PC-3 (cell line): ENCODE data around the gene CAPZB.

ENCODE experiments used
- CTCF ChIP-seq: fragments of 300-600 bp; sonication (generic); conservative IDR thresholded peaks from 2 replicates; pipeline ENCODE4 v1.5.1; 2017; ENCODE audit warnings: antibody characterized with exemption, low read depth, mild to moderate bottlenecking, low read length
- EZH2 ChIP-seq: fragments of 300-600 bp; sonication (generic); IDR thresholded peaks from one replicate; pipeline ENCODE4 v1.6.1; 2017; ENCODE audit warnings: antibody characterized with exemption, mild to moderate bottlenecking, low read length; ENCODE audit not compliant: unreplicated experiment
- EZH2phosphoT487 ChIP-seq: fragments of 300-600 bp; sonication (generic); IDR thresholded peaks from 2 replicates; pipeline ENCODE4 v1.6.1; 2018; ENCODE audit warnings: mild to moderate bottlenecking, antibody characterized with exemption, low read length, borderline replicate concordance

- TF ChIP-seq EZH2 (no peak), CTCF (0 out of 2 replicates have a peak, but pooled peaks have one; percentile 24), EZH2phosphoT487 (no peak)
These were observed 80.1 kb downstream of the CAPZB start for GRCh38 chr1:19405195-19405760.
